GM12865 (cell line): Measurements from ENCODE around the gene HIP1R.

ENCODE experiments used
- DNase-seq: peaks from one replicate; pipeline ENCODE4 v3.0.0; 2010; ENCODE audit warnings: low read depth
- H3K4me3 ChIP-seq: 2 replicates; pipeline ENCODE4 v1.5.1; 2011; ENCODE audit warnings: mild to moderate bottlenecking, low read depth, low read length, control low read depth
- CTCF ChIP-seq: IDR thresholded peaks from 2 replicates; pipeline ENCODE4 v1.5.1; 2011; ENCODE audit warnings: low read length, control low read depth, low read depth, inconsistent platforms; ENCODE audit not compliant: insufficient read depth; ENCODE audit errors: missing control alignments

HIP1R gene

GRCh38 chr12:122834921-122835749 lies at the start of gene HIP1R:
Gene HIP1R, plus strand, starts transcription at chr12:122835457. Its CDS starts 94 bp downstream, at chr12:122835551.
- no peak for TF ChIP-seq CTCF
- peak; percentile 58 for DNase-seq
- peak within 1 kb of the TSS; percentile 74 for H3K4me3 ChIP-seq

GRCh38 chr12:122785503-122785902 lies 49.8 kb upstream of the HIP1R start:
- TF ChIP-seq CTCF = no peak
- H3K4me3 ChIP-seq = no peak overlapping the region
- peak; percentile 56 for DNase-seq

- TF ChIP-seq CTCF = no peak
- DNase-seq = no peak
- no peak overlapping the region for H3K4me3 ChIP-seq
These were observed 46.9 kb upstream of the HIP1R start for GRCh38 chr12:122788387-122788786.

GRCh38 chr12:122789637-122790036 lies 45.6 kb upstream of the HIP1R start:
- no peak overlapping the region for H3K4me3 ChIP-seq
- no peak for DNase-seq
- no peak for TF ChIP-seq CTCF

GRCh38 chr12:122790393-122791075 lies 44.7 kb upstream of the HIP1R start:
- no peak overlapping the region for H3K4me3 ChIP-seq
- DNase-seq = no peak
- no peak for TF ChIP-seq CTCF

GRCh38 chr12:122793685-122794106 lies 41.6 kb upstream of the HIP1R start:
- peak; percentile 60 for TF ChIP-seq CTCF
- no peak overlapping the region for H3K4me3 ChIP-seq
- peak; percentile 70 for DNase-seq

- TF ChIP-seq CTCF = no peak
- DNase-seq = no peak
- no peak overlapping the region for H3K4me3 ChIP-seq
These were observed 39.5 kb upstream of the HIP1R start for GRCh38 chr12:122795807-122796206.
